GM18873 (cell line): Measurements from ENCODE around the gene FTO.
"Not testable (repeated sequence)": the region's sequence is repeated elsewhere in the genome, so short reads cannot be mapped to it uniquely, and the experiment has no call there.

ENCODE experiments used
- ATAC-seq: cut with Tn5 transposase; IDR thresholded peaks from one replicate; pipeline ENCODE4 v1.9.1; 2021; ENCODE audit warnings: mild to moderate bottlenecking, moderate library complexity, moderate number of reproducible peaks; ENCODE audit not compliant: unreplicated experiment, low FRiP score

The FTO gene

DNA sequence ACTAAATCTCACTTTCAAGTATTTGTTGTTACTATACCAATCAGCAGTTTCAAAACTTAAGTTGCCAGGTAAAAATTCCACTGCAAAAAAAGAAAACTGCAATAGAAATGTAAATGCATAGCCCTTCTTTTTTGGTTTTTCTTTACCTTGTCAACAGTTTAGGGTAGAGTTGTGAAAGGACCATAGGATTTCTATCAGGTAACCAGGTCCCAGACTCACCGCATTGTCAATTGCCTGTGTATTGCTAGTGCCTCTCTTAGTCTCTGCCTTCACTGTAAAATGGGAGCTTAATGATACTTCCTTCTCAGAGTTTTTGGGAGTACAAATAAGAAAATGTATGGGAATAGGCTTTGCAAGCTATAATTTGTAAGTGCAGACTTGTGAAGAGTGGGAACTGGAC, 145.0 kb downstream of the FTO start:
- no peak for ATAC-seq

GRCh38 chr16:53849585-53849984, 145.6 kb downstream of the FTO start:
- ATAC-seq = no peak

- ATAC-seq = no peak
Observed at GRCh38 chr16:53849994-53850393, 146.0 kb downstream of the FTO start.

DNA sequence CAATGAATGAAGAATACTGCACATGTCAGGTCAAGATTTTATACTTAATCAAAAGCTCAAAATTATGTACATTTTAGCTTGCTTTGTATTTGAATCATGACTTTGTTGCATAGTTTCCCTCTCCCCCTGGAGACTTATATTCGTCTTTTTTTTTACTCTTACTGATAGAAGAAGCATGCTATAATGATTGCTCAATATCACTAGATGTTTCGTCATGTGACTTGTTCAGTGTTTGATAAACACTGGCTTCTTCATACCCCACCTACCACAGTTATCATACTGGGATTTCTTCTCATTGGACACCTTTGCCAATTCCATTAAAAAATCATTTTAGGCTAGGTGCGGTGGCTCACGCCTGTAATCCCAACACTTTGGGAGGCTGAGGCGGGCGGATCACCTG, 148.7 kb downstream of the FTO start:
- no peak for ATAC-seq

DNA sequence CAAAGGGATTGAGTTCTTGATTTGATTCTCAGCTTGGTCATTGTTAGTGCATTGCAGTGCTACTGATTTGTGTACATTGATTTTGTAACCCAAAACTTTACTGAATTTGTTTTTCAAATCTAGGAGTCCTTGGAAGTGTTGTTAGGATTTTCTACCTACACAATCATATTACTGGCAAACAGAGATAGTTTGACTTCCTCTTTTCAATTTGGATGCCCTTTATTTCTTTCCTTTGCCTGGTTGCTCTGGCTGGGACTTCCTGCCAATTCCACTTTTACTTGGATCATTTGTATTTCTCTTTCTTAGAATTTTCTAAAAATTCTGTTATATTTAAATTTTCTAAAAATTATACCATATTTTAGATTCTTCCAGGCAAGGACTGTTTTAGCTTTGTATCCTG, 151.1 kb downstream of the FTO start:
- ATAC-seq = no peak

GRCh38 chr16:53855511-53855910, 151.6 kb downstream of the FTO start:
- no peak for ATAC-seq

- ATAC-seq = no peak
Observed at GRCh38 chr16:53859995-53860540, 156.1 kb downstream of the FTO start.

DNA sequence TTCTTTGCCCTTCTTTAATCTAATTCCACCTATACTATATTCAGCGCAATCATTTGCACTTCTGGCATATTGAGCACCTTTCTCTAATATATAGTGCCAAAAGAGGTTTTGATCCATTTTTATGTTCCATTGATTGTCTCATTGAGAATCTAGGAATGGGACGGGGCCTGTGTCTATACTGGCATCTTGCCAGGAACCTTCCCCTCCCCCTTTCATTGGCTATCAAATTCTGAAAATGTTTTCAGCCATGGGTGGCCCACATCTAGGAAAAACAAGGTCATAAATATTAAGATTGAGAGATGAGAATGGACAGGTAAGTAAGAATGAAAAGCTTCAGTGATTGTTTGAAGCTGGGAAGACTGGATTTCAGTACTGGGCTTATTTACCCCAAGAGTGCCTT, 159.9 kb downstream of the FTO start:
- no peak for ATAC-seq

DNA sequence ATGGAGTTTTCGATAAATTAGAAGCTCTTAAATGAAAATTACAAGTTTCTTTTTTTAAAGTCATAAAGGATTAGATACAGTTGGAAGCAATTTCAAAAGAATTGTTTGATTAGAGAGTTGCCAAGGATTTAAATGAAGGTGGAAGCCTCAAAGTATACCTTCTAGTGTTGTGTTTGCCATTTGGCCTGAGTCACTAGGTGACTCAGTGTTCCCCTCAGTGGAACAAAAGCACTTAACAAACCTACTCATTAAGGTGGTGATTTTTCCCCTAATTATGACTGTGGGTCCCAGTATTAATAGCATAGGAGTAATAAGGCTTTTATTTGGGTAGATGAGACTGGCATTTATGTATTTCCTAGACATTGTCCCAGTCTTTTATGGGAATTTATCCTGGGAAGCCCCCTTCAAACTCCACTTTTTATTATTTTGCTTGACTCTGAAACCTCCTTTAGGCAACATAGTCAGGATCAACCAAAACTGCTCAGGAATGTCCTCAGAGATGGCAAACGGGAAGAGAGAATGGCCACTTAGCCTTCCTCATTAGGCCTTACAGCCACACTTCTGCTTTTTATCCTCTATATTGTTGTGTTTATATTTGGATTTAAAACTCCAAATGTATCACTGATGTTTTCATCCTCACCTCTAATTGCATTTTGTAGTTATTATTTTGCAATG, 161.0 kb downstream of the FTO start:
- ATAC-seq = no peak

GRCh38 chr16:53865494-53865863, 161.5 kb downstream of the FTO start:
- ATAC-seq = no peak

DNA sequence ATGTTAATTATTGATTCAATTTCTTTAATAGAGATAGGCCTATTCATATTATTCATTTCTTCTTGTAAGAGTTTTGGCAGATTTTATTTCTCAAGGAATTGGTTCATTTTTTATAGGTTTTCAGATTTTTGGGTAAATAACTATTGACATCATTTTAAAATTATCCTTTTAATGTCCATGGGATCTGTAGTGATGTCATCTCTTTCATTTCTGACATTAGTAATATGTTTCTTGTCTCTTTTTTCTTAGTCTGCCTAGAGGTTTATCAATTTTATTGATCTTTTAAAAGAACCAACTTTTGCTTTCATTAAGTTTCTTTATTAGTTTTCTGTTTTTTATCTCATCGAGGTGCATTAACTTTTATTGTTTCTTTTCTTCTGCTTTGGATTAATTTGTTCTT, 162.6 kb downstream of the FTO start:
- ATAC-seq = no peak

DNA sequence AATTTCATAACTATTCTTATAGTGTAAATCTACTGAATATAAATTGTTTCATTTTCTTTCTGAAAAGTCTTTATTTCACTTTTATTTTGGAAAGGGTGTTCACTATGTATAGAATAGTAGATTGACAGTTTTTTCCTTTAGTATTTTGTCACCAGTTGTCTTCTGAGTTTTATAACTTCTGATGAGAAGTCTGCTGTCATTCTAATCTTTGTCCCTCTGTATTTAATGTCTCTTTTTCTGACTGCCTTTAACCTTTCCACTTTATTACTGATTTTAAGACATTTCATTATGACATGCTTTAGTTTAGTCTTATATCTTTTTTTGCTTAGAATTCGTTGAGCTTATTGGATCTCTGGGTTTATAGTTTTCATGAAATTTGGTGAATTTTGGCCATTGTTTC, 166.9 kb downstream of the FTO start:
- ATAC-seq = no peak

GRCh38 chr16:53872248-53873221, 168.6 kb downstream of the FTO start:
- ATAC-seq = no peak

- ATAC-seq = no peak
Observed at GRCh38 chr16:53876811-53877210, 172.9 kb downstream of the FTO start.

GRCh38 chr16:53878216-53878615, 174.3 kb downstream of the FTO start:
- ATAC-seq = no peak

DNA sequence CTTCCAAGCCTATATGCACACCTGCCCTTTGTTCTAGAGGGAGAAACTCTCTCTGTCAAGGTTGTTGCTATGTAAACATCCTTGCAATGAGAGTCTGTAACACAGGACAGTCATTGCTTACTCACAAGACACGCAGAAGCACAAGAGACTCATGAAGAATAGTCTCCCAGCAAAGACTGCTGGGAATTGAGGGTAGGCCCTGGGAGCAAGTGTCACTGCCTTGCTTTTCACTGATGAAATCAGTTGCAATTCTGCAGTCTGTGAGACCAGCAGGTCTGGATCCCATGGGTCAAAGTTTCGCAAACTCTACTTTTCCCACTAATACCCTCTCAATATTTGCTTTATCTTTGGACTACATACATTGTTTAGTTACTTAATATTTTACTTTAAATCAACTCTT, 177.4 kb downstream of the FTO start:
- ATAC-seq = no peak

DNA sequence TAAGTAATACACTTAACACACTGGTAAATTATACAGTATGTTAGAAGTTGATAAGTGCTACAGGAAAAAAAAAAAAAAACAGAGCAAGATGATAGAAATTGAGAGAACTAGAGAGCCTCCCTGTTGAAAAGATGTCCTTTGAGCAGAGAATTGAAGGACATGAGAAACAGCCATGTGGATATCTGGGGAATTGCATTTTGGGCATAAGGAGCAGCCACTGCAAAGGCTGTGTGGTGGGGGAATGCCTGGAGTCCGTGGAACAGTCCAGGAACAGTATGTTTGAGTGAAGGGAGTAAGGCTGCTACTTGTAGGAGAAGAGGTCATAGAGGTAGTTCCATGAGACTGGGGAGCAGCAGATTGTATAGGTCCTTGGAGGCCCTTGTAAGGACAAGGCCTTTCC, 178.4 kb downstream of the FTO start:
- ATAC-seq = no peak

- no peak for ATAC-seq
Observed at GRCh38 chr16:53884748-53885147, 180.8 kb downstream of the FTO start.

- ATAC-seq = no peak
Observed at GRCh38 chr16:53886482-53887378, 182.8 kb downstream of the FTO start.

- ATAC-seq = no peak
Observed at GRCh38 chr16:53888222-53888621, 184.3 kb downstream of the FTO start.

DNA sequence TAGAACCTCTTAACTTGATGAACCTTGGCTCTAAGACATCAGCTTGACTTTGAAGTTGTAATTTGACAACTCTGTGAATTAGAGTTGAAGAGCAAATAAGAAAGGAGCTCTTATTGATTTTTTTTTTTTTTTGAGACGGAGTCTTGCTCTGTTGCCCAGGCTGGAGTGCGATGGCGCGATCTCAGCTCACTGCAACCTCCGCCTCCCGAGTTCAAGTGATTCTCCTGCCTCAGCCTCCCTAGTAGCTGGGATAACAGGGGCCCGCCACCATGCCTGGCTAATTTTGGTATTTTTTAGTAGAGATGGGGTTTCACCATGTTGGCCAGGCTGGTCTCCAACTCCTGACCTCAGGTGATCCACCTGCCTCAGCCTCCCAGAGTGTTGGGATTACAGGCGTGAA, 186.9 kb downstream of the FTO start:
- not testable (repeated sequence) for ATAC-seq
